NB4 (cell line): ENCODE measurements around the gene IRF2BP2.

Experiments used
- MYC ChIP-seq: IDR thresholded peaks from 2 replicates; pipeline ENCODE4 v1.6.1; 2011; ENCODE audit warnings: low read depth, low read length
- POLR2A ChIP-seq: IDR thresholded peaks from 2 replicates; pipeline ENCODE4 v1.6.1; 2011; ENCODE audit warnings: mild to moderate bottlenecking; ENCODE audit not compliant: insufficient read length; ENCODE audit errors: extremely low read depth
- TF ChIP-seq, protein P1 (sequence below): IDR thresholded peaks from one replicate; pipeline ENCODE4 v1.5.1; 2012; ENCODE audit warnings: low read depth, low read length
- TF ChIP-seq, protein P2 (sequence below): IDR thresholded peaks from 2 replicates; pipeline ENCODE4 v1.6.1; 2011; ENCODE audit warnings: low read depth, low read length

DNA sequence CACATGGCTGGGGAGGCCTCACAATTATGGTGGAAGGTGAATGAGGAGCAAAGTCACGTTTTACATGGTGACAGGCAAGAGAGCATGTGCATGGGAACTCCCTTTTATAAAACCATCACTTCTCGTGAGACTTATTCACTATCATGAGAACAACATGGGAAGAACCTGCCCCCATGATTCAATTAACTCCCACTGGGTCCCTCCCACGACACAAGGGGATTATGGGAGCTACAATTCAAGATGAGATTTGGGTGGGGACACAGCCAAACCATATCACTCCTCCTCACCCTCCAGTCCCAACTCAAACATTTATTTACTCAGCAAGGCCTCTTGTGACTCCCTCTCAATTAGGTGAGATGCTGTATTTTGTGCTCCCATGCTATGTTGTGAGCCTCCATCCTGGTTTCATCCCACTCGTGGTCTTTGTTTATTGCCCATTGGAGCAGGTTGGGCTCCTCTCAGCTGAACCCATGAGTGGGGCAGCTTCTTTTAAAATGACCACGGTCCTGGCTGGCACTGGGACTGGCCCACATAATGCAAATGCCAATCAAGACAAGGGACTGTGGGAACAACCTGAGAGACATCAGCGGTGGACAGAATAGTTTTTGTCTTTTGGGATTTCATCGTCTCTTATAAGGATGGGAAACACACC lies 28.8 kb downstream of the IRF2BP2 start:
- TF ChIP-seq, protein P1, sequence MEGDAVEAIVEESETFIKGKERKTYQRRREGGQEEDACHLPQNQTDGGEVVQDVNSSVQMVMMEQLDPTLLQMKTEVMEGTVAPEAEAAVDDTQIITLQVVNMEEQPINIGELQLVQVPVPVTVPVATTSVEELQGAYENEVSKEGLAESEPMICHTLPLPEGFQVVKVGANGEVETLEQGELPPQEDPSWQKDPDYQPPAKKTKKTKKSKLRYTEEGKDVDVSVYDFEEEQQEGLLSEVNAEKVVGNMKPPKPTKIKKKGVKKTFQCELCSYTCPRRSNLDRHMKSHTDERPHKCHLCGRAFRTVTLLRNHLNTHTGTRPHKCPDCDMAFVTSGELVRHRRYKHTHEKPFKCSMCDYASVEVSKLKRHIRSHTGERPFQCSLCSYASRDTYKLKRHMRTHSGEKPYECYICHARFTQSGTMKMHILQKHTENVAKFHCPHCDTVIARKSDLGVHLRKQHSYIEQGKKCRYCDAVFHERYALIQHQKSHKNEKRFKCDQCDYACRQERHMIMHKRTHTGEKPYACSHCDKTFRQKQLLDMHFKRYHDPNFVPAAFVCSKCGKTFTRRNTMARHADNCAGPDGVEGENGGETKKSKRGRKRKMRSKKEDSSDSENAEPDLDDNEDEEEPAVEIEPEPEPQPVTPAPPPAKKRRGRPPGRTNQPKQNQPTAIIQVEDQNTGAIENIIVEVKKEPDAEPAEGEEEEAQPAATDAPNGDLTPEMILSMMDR, result no peak
- TF ChIP-seq POLR2A (no peak), MYC (no peak)
- TF ChIP-seq, protein P2, sequence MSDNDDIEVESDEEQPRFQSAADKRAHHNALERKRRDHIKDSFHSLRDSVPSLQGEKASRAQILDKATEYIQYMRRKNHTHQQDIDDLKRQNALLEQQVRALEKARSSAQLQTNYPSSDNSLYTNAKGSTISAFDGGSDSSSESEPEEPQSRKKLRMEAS, result no peak
